HG02870 (cell line): Measurements from ENCODE around the gene RRAS.

Source experiments
- ATAC-seq: cut with Tn5 transposase; IDR thresholded peaks from one replicate; pipeline ENCODE4 v1.9.1; 2021; ENCODE audit warnings: mild to moderate bottlenecking, moderate library complexity; ENCODE audit not compliant: unreplicated experiment

RRAS gene

GRCh38 chr19:49596954-49597702, 42.8 kb downstream of the RRAS start:
- ATAC-seq: no peak

- no peak for ATAC-seq
These were observed 43.5 kb downstream of the RRAS start for GRCh38 chr19:49596407-49596806.

- no peak for ATAC-seq
These were observed 44.0 kb downstream of the RRAS start for GRCh38 chr19:49595819-49596404.

GRCh38 chr19:49594993-49595818, 44.7 kb downstream of the RRAS start:
- ATAC-seq: no peak

- no peak for ATAC-seq
These were observed 45.6 kb downstream of the RRAS start for GRCh38 chr19:49594157-49594992.

- ATAC-seq: peak; percentile 51
These were observed 46.5 kb downstream of the RRAS start for GRCh38 chr19:49593233-49594113.

GRCh38 chr19:49592486-49593232, 47.3 kb downstream of the RRAS start:
- no peak for ATAC-seq

- no peak for ATAC-seq
These were observed 48.0 kb downstream of the RRAS start for GRCh38 chr19:49591731-49592485.

GRCh38 chr19:49590971-49591730, 48.8 kb downstream of the RRAS start, which contains the start of gene PRR12:
Gene PRR12, plus strand, starts transcription at chr19:49591182. Its CDS starts 473 bp downstream, at chr19:49591655.
- no peak for ATAC-seq

- peak; percentile 56 for ATAC-seq
These were observed 49.6 kb downstream of the RRAS start for GRCh38 chr19:49590071-49590970.

- ATAC-seq: no peak
These were observed 50.4 kb downstream of the RRAS start for GRCh38 chr19:49589502-49589905.

- ATAC-seq: no peak
These were observed 51.4 kb downstream of the RRAS start for GRCh38 chr19:49588365-49589122.

GRCh38 chr19:49587227-49587626, 52.7 kb downstream of the RRAS start:
- no peak for ATAC-seq
